CD4-positive, alpha-beta T cell treated with Interleukin-6 at 100 ng/mL for 8 hours (primary cell): ENCODE data around the gene DEDD.

Source experiments
- DNase-seq: peaks from one replicate; pipeline ENCODE4 v3.0.0-alpha.2; 2020; ENCODE audit warnings: mixed read lengths, low spot score

Gene DEDD

DNA sequence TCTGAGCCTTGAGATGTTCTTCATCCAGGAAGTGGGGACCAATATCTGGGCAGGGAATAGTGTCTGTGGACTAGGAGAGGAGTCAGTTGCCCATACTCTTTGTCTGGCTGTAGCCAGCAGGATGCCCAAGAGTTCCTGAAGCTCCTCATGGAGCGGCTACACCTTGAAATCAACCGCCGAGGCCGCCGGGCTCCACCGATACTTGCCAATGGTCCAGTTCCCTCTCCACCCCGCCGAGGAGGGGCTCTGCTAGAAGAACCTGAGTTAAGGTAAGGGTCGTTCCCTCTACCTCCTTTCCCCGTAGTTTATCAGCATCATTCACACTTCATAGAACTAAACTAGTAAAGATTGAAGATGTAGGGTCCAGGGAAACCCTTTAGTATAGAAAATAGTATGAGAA, 30.3 kb upstream of the DEDD start:
- DNase-seq: no peak

DNA sequence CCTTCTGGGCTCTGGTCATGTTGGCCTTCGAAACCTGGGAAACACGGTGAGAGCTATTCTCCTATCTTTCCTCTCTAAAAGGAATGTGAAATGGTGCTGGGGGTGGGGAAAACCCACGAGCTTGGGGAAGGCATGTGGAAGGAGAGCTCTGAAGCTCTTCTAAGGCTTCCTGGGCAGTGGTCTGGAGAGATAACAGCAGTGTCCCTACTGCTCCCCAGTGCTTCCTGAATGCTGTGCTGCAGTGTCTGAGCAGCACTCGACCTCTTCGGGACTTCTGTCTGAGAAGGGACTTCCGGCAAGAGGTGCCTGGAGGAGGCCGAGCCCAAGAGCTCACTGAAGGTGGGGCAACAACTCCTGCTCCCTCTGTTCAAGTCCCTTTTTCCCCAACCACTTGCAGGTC, 29.6 kb upstream of the DEDD start:
- no peak for DNase-seq

DNA sequence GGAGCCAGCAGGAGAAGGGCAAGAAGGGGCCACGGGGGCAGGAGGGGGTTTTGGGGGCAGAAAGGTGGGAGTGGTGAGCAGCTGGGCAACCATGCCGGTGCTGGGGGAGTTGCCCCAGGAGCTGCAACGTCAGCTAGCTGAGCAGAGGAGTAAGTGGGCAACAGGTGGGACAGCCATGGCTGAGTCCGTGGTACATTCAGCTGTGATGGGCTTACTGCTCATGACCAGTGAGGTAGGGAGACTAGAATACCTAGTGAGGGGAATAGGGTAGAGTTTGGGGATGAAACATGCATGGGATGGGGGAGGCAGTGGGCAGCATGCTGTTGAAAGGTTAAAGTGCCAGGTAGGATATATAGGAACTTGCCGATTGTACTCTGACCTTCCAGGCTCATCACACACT, 29.2 kb upstream of the DEDD start:
- DNase-seq: no peak

DNA sequence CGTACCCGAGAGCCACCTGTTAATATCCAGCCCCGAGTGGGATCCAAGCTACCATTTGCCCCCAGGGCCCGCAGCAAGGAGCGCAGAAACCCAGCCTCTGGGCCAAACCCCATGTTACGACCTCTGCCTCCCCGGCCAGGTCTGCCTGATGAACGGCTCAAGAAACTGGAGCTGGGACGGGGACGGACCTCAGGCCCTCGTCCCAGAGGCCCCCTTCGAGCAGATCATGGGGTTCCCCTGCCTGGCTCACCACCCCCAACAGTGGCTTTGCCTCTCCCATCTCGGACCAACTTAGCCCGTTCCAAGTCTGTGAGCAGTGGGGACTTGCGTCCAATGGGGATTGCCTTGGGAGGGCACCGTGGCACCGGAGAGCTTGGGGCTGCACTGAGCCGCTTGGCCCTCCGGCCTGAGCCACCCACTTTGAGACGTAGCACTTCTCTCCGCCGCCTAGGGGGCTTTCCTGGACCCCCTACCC, 28.2 kb upstream of the DEDD start:
- no peak for DNase-seq

GRCh38 chr1:161159913-161160243, 27.4 kb upstream of the DEDD start:
- no peak for DNase-seq

- peak; percentile 90 for DNase-seq
Observed at GRCh38 chr1:161159087-161159912, 26.8 kb upstream of the DEDD start, which contains the start of gene USP21. USP21 (plus strand) TSS chr1:161159500; CDS start chr1:161160641, 1,141 bp downstream.

DNA sequence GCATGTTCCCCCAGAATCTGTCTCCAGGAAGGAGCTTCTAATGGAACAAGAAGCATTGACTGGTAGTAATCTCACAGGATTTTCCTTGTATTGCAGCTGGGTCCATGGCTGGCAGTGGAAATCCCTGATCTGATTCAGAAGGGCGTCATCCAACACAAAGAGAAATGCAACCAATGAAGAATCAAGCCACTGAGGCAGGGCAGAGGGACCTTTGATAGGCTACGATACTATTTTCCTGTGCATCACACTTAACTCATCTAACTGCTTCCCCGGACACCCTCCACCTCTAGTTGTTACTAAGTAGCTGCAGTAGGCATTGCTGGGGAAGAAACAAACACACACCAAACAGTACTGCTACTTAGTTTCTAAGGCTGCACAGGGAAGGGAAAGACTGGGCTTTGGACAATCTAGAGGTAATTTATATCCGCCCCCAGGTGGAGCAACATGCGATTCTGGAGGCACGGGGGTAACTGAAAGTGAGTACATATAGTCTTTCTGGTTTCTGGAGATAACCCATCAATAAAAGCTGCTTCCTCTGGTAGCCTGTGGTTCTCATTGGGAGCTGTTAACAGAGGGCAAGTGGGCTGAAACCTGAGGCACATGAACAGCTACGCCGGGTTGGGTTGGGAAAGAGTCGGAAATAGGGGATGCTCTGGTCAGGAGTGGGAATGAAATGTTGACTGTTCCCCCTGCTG, 26.0 kb upstream of the DEDD start:
- no peak for DNase-seq

DNA sequence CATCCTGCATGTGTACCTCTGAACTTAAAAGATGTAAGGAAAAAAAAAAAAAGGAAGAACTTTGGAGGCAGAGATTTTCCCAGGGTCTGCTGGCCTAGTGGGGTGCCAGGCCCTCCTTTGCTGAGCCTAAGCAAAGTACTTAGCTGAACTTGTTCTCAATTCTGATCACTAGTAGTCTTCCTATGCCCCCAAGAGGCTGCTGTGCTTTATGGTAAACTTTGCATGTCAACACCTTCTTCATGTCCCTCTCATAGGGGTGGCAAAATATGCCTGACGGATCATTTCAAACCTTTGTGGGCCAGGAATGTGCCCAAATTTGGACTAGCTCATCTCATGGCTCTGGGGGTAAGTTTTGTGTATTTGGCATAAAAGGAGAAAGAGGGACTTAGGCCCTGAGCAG, 25.4 kb upstream of the DEDD start:
- no peak for DNase-seq

DNA sequence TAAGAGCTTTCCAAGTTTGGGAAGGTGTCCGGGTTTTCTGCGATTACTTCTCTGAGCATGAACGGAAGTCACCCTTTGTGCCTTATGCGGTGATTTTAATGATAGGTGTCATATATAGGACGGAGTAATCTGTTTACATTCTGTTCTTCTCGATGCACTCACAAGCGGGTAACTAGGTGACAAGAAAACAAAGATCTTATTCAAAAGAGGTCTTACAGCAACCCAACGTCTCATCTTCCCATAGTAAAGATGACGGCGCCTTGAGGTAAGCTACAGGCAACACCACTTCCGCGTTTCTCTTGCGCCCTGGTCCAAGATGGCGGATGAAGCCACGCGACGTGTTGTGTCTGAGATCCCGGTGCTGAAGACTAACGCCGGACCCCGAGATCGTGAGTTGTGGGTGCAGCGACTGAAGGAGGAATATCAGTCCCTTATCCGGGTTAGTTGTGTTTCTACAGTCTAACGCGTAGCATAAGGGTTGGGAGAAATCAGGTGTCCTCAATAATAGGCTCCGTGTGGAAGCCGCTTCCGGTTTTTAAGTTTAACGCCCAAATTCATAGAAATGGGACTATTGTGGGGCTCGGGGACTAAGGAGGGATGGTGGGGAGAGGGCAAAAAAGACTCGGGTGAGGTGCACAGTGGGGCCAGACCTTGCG, 21.3 kb upstream of the DEDD start, which contains the start of gene UFC1:
Gene UFC1 (plus strand): TSS at position 297 of the 656 bp plus-strand sequence. CDS start 20 bp downstream, at position 317.
- peak; percentile 83 for DNase-seq

GRCh38 chr1:161153176-161153575, 20.7 kb upstream of the DEDD start:
- DNase-seq: no peak

DNA sequence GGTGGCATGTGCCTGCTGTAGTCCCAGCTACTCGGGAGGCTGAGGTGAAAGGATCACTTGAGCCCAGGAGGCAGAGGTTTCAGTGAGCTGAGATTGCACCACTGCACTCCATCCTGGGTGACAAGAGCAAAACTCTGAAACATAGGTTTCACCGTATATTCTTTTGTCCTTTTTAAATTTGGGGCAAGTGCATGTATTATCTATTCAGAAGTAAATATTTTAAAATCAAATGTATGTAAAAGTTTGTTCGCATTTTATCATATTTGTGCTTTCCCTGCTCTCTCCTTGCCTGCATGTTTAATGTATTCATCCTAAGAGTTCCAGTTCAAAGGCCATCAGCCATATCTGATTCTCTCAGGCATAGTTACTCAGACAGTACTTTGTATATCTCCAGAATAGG, 13.4 kb upstream of the DEDD start:
- DNase-seq: no peak

- DNase-seq: no peak
Observed at GRCh38 chr1:161140755-161141400, 8.4 kb upstream of the DEDD start.

DNA sequence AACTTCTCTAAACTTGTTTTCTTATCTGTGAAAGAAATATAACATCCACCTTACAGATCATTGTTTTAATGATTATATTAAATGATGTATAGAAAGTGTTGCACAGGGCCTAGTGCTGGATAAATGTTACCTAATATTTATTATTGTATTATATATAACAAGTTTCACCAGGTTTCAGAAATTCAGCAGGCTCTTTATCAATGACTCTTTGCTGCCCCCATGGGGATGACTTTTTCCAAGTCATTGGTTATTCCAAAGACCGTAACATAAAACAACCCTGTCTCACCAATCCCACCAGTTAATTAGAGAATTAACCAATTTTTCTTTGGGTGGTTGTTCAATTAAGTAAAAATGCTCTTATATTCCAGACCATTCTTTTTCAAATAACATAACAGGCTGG, 7.3 kb upstream of the DEDD start:
- peak; percentile 35 for DNase-seq

DNA sequence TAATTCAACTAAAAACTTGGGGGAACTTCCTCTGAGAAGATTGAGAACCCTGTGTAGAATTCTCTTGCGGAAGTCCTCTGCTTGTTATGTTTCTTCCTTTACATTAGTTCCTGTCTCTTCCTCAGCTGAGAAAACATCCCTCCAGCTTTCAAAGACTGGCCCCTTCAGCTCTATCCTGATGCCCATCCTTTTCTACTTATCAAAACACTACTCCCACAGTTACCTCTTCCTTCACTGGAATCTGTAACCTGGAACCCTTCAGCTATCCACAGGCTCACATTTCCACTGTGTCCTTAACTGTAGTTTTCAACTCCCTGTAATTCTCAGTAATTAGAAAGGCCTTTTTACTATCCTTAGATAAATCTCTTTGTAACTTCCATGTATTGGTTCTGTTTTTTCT, 6.0 kb upstream of the DEDD start:
- DNase-seq: no peak

- DNase-seq: no peak
Observed at GRCh38 chr1:161137881-161138280, 5.4 kb upstream of the DEDD start.

GRCh38 chr1:161133220-161133740, 813 bp upstream of the DEDD start:
- DNase-seq: no peak

GRCh38 chr1:161131523-161132409, 701 bp downstream of the DEDD start:
- DNase-seq: no peak

GRCh38 chr1:161130266-161130665, 2.2 kb downstream of the DEDD start:
- no peak for DNase-seq

GRCh38 chr1:161128591-161129420, 3.7 kb downstream of the DEDD start:
- DNase-seq: no peak

- DNase-seq: no peak
Observed at GRCh38 chr1:161127649-161128048, 4.8 kb downstream of the DEDD start.
